ENCODE measurements around the gene PRDM16.

Gene PRDM16

GRCh38 chr1:3403388-3404231 lies 334.6 kb downstream of the PRDM16 start:
- no peak overlapping the region for H3K27ac ChIP-seq (ENCODE audit: insufficient read depth, low read length, poor library complexity, severe bottlenecking)
- H3K36me3 ChIP-seq (ENCODE audit: control insufficient read depth, insufficient read depth, low read length) = no peaks in the 10 kb centered on the region
- H3K4me3 ChIP-seq (ENCODE audit: insufficient read depth, low read depth, low read length, poor library complexity, severe bottlenecking) = no peak overlapping the region
- H3K4me1 ChIP-seq (ENCODE audit: control insufficient read depth, insufficient read depth, low read length, poor library complexity, severe bottlenecking) = no peaks in the 10 kb centered on the region
- H3K9me3 ChIP-seq (ENCODE audit: control insufficient read depth, low read length) = no peaks in the 10 kb centered on the region
- no peaks in the 10 kb centered on the region for H3K27me3 ChIP-seq (replicated peaks; ENCODE audit: control insufficient read depth, insufficient read depth, low read length, poor library complexity, severe bottlenecking)
- no peak for DNase-seq

- Histone ChIP-seq H3K4me1 (ENCODE audit: control insufficient read depth, insufficient read depth, low read length, poor library complexity, severe bottlenecking) (no peaks in the 10 kb centered on the region), H3K36me3 (ENCODE audit: control insufficient read depth, insufficient read depth, low read length) (no peaks in the 10 kb centered on the region), H3K4me3 (ENCODE audit: insufficient read depth, low read depth, low read length, poor library complexity, severe bottlenecking) (no peak overlapping the region), H3K27me3 (replicated peaks; ENCODE audit: control insufficient read depth, insufficient read depth, low read length, poor library complexity, severe bottlenecking) (no peaks in the 10 kb centered on the region), H3K9me3 (ENCODE audit: control insufficient read depth, low read length) (no peaks in the 10 kb centered on the region), H3K27ac (ENCODE audit: insufficient read depth, low read length, poor library complexity, severe bottlenecking) (no peak overlapping the region)
- no peak for DNase-seq
Observed at GRCh38 chr1:3404301-3404700, 335.3 kb downstream of the PRDM16 start.

GRCh38 chr1:3404801-3405200 lies 335.8 kb downstream of the PRDM16 start:
- Histone ChIP-seq H3K36me3 (ENCODE audit: control insufficient read depth, insufficient read depth, low read length) (no peaks in the 10 kb centered on the region), H3K27ac (ENCODE audit: insufficient read depth, low read length, poor library complexity, severe bottlenecking) (no peak overlapping the region), H3K27me3 (replicated peaks; ENCODE audit: control insufficient read depth, insufficient read depth, low read length, poor library complexity, severe bottlenecking) (no peaks in the 10 kb centered on the region), H3K4me3 (ENCODE audit: insufficient read depth, low read depth, low read length, poor library complexity, severe bottlenecking) (no peak overlapping the region), H3K9me3 (ENCODE audit: control insufficient read depth, low read length) (no peaks in the 10 kb centered on the region), H3K4me1 (ENCODE audit: control insufficient read depth, insufficient read depth, low read length, poor library complexity, severe bottlenecking) (no peaks in the 10 kb centered on the region)
- no peak for DNase-seq

GRCh38 chr1:3405491-3405890 lies 336.5 kb downstream of the PRDM16 start:
- Histone ChIP-seq H3K36me3 (ENCODE audit: control insufficient read depth, insufficient read depth, low read length) (no peaks in the 10 kb centered on the region), H3K9me3 (ENCODE audit: control insufficient read depth, low read length) (no peaks in the 10 kb centered on the region), H3K27ac (ENCODE audit: insufficient read depth, low read length, poor library complexity, severe bottlenecking) (no peak overlapping the region), H3K27me3 (replicated peaks; ENCODE audit: control insufficient read depth, insufficient read depth, low read length, poor library complexity, severe bottlenecking) (no peaks in the 10 kb centered on the region), H3K4me1 (ENCODE audit: control insufficient read depth, insufficient read depth, low read length, poor library complexity, severe bottlenecking) (no peaks in the 10 kb centered on the region), H3K4me3 (ENCODE audit: insufficient read depth, low read depth, low read length, poor library complexity, severe bottlenecking) (no peak overlapping the region)
- no peak for DNase-seq

- DNase-seq = no peak
- no peak overlapping the region for H3K27ac ChIP-seq (ENCODE audit: insufficient read depth, low read length, poor library complexity, severe bottlenecking)
- no peaks in the 10 kb centered on the region for H3K9me3 ChIP-seq (ENCODE audit: control insufficient read depth, low read length)
Observed at GRCh38 chr1:3405974-3406867, 337.2 kb downstream of the PRDM16 start.

GRCh38 chr1:3407021-3407420 lies 338.0 kb downstream of the PRDM16 start:
- DNase-seq = no peak
- no peaks in the 10 kb centered on the region for H3K36me3 ChIP-seq (ENCODE audit: control insufficient read depth, insufficient read depth, low read length)
- no peaks in the 10 kb centered on the region for H3K4me1 ChIP-seq (ENCODE audit: control insufficient read depth, insufficient read depth, low read length, poor library complexity, severe bottlenecking)
- H3K27me3 ChIP-seq (replicated peaks; ENCODE audit: control insufficient read depth, insufficient read depth, low read length, poor library complexity, severe bottlenecking) = no peaks in the 10 kb centered on the region
- no peaks in the 10 kb centered on the region for H3K9me3 ChIP-seq (ENCODE audit: control insufficient read depth, low read length)
- H3K4me3 ChIP-seq (ENCODE audit: insufficient read depth, low read depth, low read length, poor library complexity, severe bottlenecking) = no peak overlapping the region
- H3K27ac ChIP-seq (ENCODE audit: insufficient read depth, low read length, poor library complexity, severe bottlenecking) = no peak overlapping the region

More at GRCh38 chr1:3405974-3406867, 337.2 kb downstream of the PRDM16 start:
- Histone ChIP-seq H3K4me3 (ENCODE audit: insufficient read depth, low read depth, low read length, poor library complexity, severe bottlenecking) (no peak overlapping the region), H3K4me1 (ENCODE audit: control insufficient read depth, insufficient read depth, low read length, poor library complexity, severe bottlenecking) (no peaks in the 10 kb centered on the region), H3K27me3 (replicated peaks; ENCODE audit: control insufficient read depth, insufficient read depth, low read length, poor library complexity, severe bottlenecking) (no peaks in the 10 kb centered on the region), H3K36me3 (ENCODE audit: control insufficient read depth, insufficient read depth, low read length) (no peaks in the 10 kb centered on the region)

- no peaks in the 10 kb centered on the region for H3K27me3 ChIP-seq (replicated peaks; ENCODE audit: control insufficient read depth, insufficient read depth, low read length, poor library complexity, severe bottlenecking)
- H3K9me3 ChIP-seq (ENCODE audit: control insufficient read depth, low read length) = no peaks in the 10 kb centered on the region
- H3K4me3 ChIP-seq (ENCODE audit: insufficient read depth, low read depth, low read length, poor library complexity, severe bottlenecking) = no peak overlapping the region
- H3K4me1 ChIP-seq (ENCODE audit: control insufficient read depth, insufficient read depth, low read length, poor library complexity, severe bottlenecking) = no peaks in the 10 kb centered on the region
- no peaks in the 10 kb centered on the region for H3K36me3 ChIP-seq (ENCODE audit: control insufficient read depth, insufficient read depth, low read length)
- no peak overlapping the region for H3K27ac ChIP-seq (ENCODE audit: insufficient read depth, low read length, poor library complexity, severe bottlenecking)
- DNase-seq = no peak
Observed at GRCh38 chr1:3408751-3409266, 339.8 kb downstream of the PRDM16 start.

GRCh38 chr1:3409366-3410141 lies 340.6 kb downstream of the PRDM16 start:
- Histone ChIP-seq H3K9me3 (ENCODE audit: control insufficient read depth, low read length) (no peaks in the 10 kb centered on the region), H3K4me1 (ENCODE audit: control insufficient read depth, insufficient read depth, low read length, poor library complexity, severe bottlenecking) (no peaks in the 10 kb centered on the region), H3K4me3 (ENCODE audit: insufficient read depth, low read depth, low read length, poor library complexity, severe bottlenecking) (no peak overlapping the region), H3K27ac (ENCODE audit: insufficient read depth, low read length, poor library complexity, severe bottlenecking) (no peak overlapping the region), H3K27me3 (replicated peaks; ENCODE audit: control insufficient read depth, insufficient read depth, low read length, poor library complexity, severe bottlenecking) (no peaks in the 10 kb centered on the region), H3K36me3 (ENCODE audit: control insufficient read depth, insufficient read depth, low read length) (no peaks in the 10 kb centered on the region)
- DNase-seq = no peak

- Histone ChIP-seq H3K27me3 (replicated peaks; ENCODE audit: control insufficient read depth, insufficient read depth, low read length, poor library complexity, severe bottlenecking) (no peaks in the 10 kb centered on the region), H3K27ac (ENCODE audit: insufficient read depth, low read length, poor library complexity, severe bottlenecking) (no peak overlapping the region), H3K9me3 (ENCODE audit: control insufficient read depth, low read length) (no peaks in the 10 kb centered on the region), H3K4me1 (ENCODE audit: control insufficient read depth, insufficient read depth, low read length, poor library complexity, severe bottlenecking) (no peaks in the 10 kb centered on the region), H3K4me3 (ENCODE audit: insufficient read depth, low read depth, low read length, poor library complexity, severe bottlenecking) (no peak overlapping the region), H3K36me3 (ENCODE audit: control insufficient read depth, insufficient read depth, low read length) (no peaks in the 10 kb centered on the region)
- no peak for DNase-seq
Observed at GRCh38 chr1:3410142-3410925, 341.3 kb downstream of the PRDM16 start.

All from effector memory CD4-positive, alpha-beta T cell (primary cell).